HUDEP-2 (cell line): ENCODE results near the gene GCHFR.

Experiments used
- DNase-seq, 76 experiments: peaks; one replicate each; lab custom pipeline; 2025; ENCODE audit not compliant: unreplicated experiment in 76 of 76; lab: John Stamatoyannopoulos, UW

The GCHFR gene

DNA sequence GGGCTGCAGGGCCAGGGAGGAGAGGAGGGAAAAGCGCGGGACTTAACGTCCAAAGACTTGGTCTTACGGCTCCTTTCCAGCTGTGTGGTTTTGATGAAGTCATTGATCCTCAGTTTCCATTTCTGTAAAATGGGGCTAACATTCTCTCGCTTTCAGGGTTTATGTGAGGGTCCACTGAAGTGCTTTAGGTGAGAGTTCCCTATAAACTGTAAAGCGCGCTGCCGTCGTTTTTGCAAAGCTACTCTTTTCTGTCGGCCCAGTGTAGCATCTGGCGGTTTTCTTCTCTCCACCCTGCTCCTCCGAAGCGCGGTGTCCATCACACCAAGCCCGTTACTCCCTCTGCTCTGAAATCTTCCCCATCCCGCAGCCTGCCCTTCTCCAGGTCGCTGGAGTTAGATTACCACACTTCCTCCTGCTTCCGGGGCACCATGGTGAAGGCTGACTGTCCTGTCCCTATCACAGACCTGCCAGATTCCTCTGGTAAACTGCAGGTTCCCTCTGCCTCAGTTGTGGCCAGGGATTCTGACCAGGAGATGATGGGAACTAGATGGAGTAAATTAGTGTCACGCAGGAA, 44.1 kb downstream of the GCHFR start:
- DNase-seq: no peak

DNA sequence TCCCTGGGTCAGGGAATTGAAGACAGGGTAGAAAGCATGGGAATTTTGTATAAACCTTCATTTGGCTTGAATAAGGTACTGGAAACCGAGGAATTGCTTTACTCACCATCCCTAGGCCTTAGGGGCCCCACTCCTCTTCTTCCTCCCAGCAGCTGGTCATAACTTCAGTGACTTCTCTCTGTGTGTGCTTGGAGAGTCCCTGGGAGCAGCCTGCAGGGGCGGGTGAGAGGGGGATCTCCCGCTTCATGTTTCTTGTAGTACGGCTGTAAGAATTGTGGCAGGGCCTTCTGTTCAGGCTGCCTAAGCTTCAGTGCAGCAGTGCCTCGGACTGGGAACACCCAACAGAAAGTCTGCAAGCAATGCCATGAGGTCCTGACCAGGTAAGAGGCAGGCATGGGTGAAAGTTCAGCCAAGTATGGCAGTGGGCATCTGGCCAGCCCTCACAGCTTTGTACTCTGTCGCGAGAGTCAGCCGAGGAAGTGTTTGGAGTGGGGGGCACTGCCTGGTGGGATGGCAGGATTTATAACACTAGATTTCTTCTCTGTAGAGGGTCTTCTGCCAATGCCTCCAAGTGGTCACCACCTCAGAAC, 45.1 kb downstream of the GCHFR start:
- no peak for DNase-seq

DNA sequence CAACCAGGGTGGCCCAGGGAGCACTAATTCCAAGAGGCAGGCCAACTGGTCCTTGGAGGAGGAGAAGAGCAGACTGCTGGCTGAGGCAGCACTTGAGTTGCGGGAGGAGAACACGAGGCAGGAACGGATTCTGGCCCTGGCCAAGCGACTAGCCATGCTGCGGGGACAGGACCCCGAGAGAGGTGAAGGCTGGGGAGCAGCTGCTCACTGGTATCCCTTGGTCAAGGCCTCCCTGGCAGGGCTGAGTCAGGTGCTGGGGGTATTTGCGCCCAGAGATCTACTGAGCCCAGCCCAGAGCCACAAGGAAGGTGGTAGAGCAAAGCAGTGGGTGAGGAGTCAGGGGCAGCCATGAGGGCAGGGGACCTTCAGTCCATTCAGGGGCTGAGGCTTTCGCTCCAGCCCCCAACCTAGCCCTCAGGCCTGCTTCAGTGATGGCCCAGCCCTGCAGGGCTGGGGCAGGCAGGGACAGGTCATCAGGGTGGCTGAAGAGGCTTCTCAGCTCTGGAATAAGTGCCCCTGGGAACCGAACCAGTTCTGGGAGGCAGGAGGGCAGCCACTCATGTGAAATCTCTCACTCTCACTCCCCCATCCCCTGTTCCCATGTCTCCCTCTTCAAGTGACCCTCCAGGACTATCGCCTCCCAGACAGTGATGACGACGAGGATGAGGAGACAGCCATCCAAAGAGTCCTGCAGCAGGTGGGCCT, 49.0 kb downstream of the GCHFR start:
- DNase-seq: no peak

DNA sequence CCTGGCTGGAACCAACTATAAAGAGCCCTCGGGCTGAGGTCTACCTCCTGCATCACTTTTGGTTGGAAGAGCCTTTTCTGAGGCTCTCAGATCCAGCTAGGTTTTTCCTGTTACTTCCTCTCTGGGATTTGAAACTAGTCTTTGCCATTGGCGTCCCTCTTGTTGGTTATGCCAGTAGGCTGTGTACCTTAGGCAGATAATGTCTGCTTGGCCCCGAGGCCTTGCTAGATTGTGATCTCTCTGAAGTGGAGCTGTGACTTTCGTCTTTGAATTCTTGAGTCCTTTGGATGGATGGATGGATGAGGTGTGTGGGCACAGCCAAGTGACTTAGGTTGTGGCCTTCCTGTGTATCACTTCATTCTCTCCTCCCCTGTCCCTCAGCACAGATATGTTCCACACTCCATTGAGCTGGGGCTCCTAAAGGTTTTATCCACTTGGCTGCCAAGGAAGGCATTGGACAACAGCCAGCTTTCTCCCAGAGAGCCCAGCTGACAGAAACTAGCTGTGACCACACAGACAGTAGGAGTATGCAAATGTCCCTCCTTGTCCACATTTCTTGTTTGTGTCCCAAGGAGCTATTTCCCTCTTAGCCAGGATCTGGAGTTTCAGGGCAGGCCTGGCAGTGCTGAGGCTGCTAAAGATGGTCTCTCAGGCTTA, 51.3 kb downstream of the GCHFR start:
- no peak for DNase-seq
